Hepatocyte (in vitro differentiated cells): ENCODE data around the gene LRMDA. TPM values are rescaled to one million over a fixed set of nuclear protein-coding genes. Genes with fewer than 3 reads are reported as not detected.

Experiments used
- DNase-seq: peaks from one replicate; pipeline ENCODE4 v3.0.0-alpha.2; 2016; ENCODE audit warnings: low spot score
- H2AFZ ChIP-seq: fragments of 200-600 bp; sonication (generic); 2 replicates; pipeline ENCODE4 v1.6.0; 2016; ENCODE audit warnings: antibody characterized with exemption, mild to moderate bottlenecking
- H3K27ac ChIP-seq: fragments of 200-600 bp; sonication (generic); 2 replicates; pipeline ENCODE4 v1.5.1; 2016; ENCODE audit warnings: mild to moderate bottlenecking
- H3K27me3 ChIP-seq: fragments of 200-600 bp; sonication (generic); 2 replicates; pipeline ENCODE4 v1.6.1; 2016
- H3K36me3 ChIP-seq: fragments of 200-600 bp; sonication (generic); replicated peaks from 2 replicates; pipeline ENCODE4 v1.5.1; 2016; ENCODE audit warnings: low read depth; ENCODE audit not compliant: insufficient read depth
- H3K4me1 ChIP-seq: fragments of 200-600 bp; sonication (generic); 2 replicates; pipeline ENCODE4 v1.5.1; 2016; ENCODE audit warnings: mild to moderate bottlenecking, moderate library complexity; ENCODE audit not compliant: insufficient read depth
- H3K4me2 ChIP-seq: fragments of 200-600 bp; sonication (generic); 2 replicates; pipeline ENCODE4 v1.6.0; 2016
- H3K4me3 ChIP-seq: fragments of 200-600 bp; sonication (generic); 2 replicates; pipeline ENCODE4 v1.5.1; 2016; ENCODE audit warnings: mild to moderate bottlenecking
- H3K79me2 ChIP-seq: fragments of 200-600 bp; sonication (generic); 2 replicates; pipeline ENCODE4 v1.6.0; 2017; ENCODE audit warnings: mild to moderate bottlenecking
- H3K9me2 ChIP-seq: fragments of 200-600 bp; sonication (generic); replicated peaks from 2 replicates; pipeline ENCODE4 v1.6.0; 2017; ENCODE audit warnings: mild to moderate bottlenecking; ENCODE audit not compliant: insufficient read depth
- H3K9me3 ChIP-seq: fragments of 200-600 bp; sonication (generic); 2 replicates; pipeline ENCODE4 v1.5.1; 2016; ENCODE audit warnings: low read depth, mild to moderate bottlenecking
- H4K20me1 ChIP-seq: fragments of 200-600 bp; sonication (generic); 2 replicates; pipeline ENCODE4 v1.6.0; 2016; ENCODE audit warnings: mild to moderate bottlenecking; ENCODE audit not compliant: insufficient read depth, poor library complexity, severe bottlenecking
- EZH2 ChIP-seq: fragments of 200-600 bp; sonication (generic); IDR thresholded peaks from 2 replicates; pipeline ENCODE4 v1.6.1; 2016; ENCODE audit warnings: antibody characterized with exemption, mild to moderate bottlenecking, borderline replicate concordance
- EZH2phosphoT487 ChIP-seq: fragments of 200-600 bp; sonication (generic); IDR thresholded peaks from one replicate; pipeline ENCODE4 v1.6.1; 2018; ENCODE audit warnings: antibody characterized with exemption, mild to moderate bottlenecking, low read depth, moderate library complexity; ENCODE audit not compliant: unreplicated experiment, severe bottlenecking
- WGBS: methylation state at CpG from one replicate; pipeline ENCODE4 v1.1.6; 2016; ENCODE audit warnings: low lambda C conversion rate; ENCODE audit errors: missing lambda C conversion rate; 5-methylcytosine and 5-hydroxymethylcytosine counted together
- polyA plus RNA-seq: library from polyadenylated mRNA; unstranded; fragments of >200 nt; fragmentation: Nextera tagmentation; extraction: Ambion mirVana; gene quantifications from 2 replicates; pipeline ENCODE4 v1.2.1, GENCODE V29; 2016
- total RNA-seq: library from RNA; depleted of rRNA; stranded (reverse); fragments of >200 nt; gene quantifications from 2 replicates; pipeline ENCODE4 v1.2.3, GENCODE V29; 2014
- TF ChIP-seq, protein P1 (sequence below): fragments of 200-600 bp; sonication (generic); IDR thresholded peaks from 2 replicates; pipeline ENCODE4 v1.5.1; 2016; ENCODE audit warnings: antibody characterized with exemption, mild to moderate bottlenecking; ENCODE audit not compliant: poor library complexity

Gene LRMDA
- total and polyA plus RNA-seq, 2 experiments from 2014 or later = 5.6 to 15.7 TPM

DNA sequence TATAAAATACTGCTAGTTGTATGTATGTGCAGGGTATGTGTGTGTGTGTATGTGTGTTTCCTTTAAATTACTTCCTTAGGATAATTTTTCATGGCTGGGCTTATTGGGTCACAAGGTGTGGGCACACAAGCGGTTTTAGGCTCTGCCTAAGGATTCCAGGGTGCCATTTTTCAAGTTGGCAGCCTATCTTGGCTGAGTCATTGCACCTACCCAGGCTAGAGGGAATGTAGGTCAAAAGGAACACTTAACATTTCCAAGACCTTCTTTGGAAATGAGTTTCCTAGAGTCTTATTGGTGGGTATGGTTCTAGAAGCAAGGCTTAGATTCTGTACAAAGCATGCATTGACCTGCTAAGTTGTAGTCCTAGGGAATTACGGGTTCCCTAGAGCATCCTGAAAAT is 642.1 kb downstream of the LRMDA start:
- Histone ChIP-seq H3K36me3 (no peaks in the 10 kb centered on the region), H3K4me2 (no peak overlapping the region)
- TF ChIP-seq, protein P1, sequence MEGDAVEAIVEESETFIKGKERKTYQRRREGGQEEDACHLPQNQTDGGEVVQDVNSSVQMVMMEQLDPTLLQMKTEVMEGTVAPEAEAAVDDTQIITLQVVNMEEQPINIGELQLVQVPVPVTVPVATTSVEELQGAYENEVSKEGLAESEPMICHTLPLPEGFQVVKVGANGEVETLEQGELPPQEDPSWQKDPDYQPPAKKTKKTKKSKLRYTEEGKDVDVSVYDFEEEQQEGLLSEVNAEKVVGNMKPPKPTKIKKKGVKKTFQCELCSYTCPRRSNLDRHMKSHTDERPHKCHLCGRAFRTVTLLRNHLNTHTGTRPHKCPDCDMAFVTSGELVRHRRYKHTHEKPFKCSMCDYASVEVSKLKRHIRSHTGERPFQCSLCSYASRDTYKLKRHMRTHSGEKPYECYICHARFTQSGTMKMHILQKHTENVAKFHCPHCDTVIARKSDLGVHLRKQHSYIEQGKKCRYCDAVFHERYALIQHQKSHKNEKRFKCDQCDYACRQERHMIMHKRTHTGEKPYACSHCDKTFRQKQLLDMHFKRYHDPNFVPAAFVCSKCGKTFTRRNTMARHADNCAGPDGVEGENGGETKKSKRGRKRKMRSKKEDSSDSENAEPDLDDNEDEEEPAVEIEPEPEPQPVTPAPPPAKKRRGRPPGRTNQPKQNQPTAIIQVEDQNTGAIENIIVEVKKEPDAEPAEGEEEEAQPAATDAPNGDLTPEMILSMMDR = no peak
- TF ChIP-seq EZH2 (no peak), EZH2phosphoT487 (no peak)

GRCh38 chr10:76074659-76075058 is 643.2 kb downstream of the LRMDA start:
- H3K36me3 ChIP-seq = no peaks in the 10 kb centered on the region
- no peak overlapping the region for H2AFZ ChIP-seq
- no peak overlapping the region for H3K4me2 ChIP-seq
- H3K4me3 ChIP-seq = no peak overlapping the region
- H3K9me2 ChIP-seq = no peaks in the 10 kb centered on the region
- no peak overlapping the region for H3K27ac ChIP-seq
- TF ChIP-seq EZH2 (no peak), EZH2phosphoT487 (no peak)
- TF ChIP-seq, protein P1 = no peak
- no peaks in the 10 kb centered on the region for H3K27me3 ChIP-seq
- peaks cover 7% of the 10 kb centered on the region for H3K4me1 ChIP-seq
- no peak for DNase-seq
- H3K79me2 ChIP-seq = no peaks in the 10 kb centered on the region
- WGBS = 90% methylated on average over 1 of the region's 1 CpG
- H3K9me3 ChIP-seq = no peaks in the 10 kb centered on the region
- H4K20me1 ChIP-seq = no peaks in the 10 kb centered on the region

More for the DNA sequence above, 642.1 kb downstream of the LRMDA start:
- 85% methylated on average over 2 of the region's 2 CpGs for WGBS
- Histone ChIP-seq H2AFZ (no peak overlapping the region), H3K4me3 (no peak overlapping the region), H3K9me2 (no peaks in the 10 kb centered on the region), H3K27ac (no peak overlapping the region), H4K20me1 (no peaks in the 10 kb centered on the region), H3K79me2 (no peaks in the 10 kb centered on the region), H3K27me3 (no peaks in the 10 kb centered on the region), H3K9me3 (no peaks in the 10 kb centered on the region), H3K4me1 (peaks cover 7% of the 10 kb centered on the region)
- DNase-seq = no peak

DNA sequence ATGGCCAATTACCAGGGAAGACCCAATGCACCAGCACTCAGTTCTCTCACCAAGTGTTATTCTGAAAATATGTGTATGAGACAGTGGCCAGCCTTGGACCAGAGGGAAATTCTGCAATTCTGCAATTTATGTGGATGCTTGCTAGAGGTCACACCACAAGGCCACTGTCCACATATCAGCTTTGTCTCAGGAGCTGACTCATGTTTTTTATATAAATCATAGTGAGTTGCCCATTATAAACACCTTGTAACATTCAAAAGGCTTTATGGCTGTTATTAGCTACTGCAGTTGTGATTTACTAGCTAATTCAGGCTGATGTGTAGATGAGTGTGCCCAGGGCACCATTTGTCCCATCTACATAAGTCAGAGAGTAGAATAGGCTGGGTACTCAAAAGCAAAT is 649.0 kb downstream of the LRMDA start:
- Histone ChIP-seq H3K27ac (no peak overlapping the region), H4K20me1 (no peaks in the 10 kb centered on the region), H3K9me3 (no peaks in the 10 kb centered on the region), H3K36me3 (no peaks in the 10 kb centered on the region), H2AFZ (no peak overlapping the region), H3K9me2 (no peaks in the 10 kb centered on the region), H3K4me3 (no peak overlapping the region), H3K4me1 (peaks cover 1% of the 10 kb centered on the region), H3K27me3 (no peaks in the 10 kb centered on the region), H3K4me2 (no peak overlapping the region), H3K79me2 (no peaks in the 10 kb centered on the region)
- TF ChIP-seq EZH2 (no peak), EZH2phosphoT487 (no peak)
- TF ChIP-seq, protein P1 = no peak
- no peak for DNase-seq

DNA sequence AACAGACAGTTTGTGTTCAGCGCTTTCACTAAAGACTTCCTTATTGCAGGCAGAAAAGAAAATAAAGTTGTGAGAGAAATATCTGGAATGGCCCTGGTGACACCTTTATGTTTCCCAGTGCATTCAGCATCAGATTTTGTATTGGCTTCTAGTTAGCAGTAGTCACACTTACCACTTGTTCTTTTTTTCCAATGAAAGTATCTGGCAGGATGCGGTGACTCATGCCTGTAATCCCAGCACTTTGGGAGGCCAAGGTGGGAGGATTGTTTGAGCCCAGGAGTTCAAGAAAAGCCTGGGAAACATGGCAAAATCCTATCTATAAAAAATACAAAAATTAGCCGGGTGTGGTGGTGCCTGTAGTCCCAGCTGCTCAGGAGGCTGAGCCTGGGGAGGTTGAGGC is 649.6 kb downstream of the LRMDA start:
- DNase-seq = no peak
- WGBS = 95% methylated on average over 3 of the region's 3 CpGs
- Histone ChIP-seq H2AFZ (no peak overlapping the region), H3K27ac (no peak overlapping the region), H3K36me3 (no peaks in the 10 kb centered on the region), H3K9me3 (no peaks in the 10 kb centered on the region), H3K27me3 (no peaks in the 10 kb centered on the region), H3K4me2 (no peak overlapping the region), H3K4me1 (peaks cover 7% of the 10 kb centered on the region), H3K9me2 (no peaks in the 10 kb centered on the region), H3K79me2 (no peaks in the 10 kb centered on the region), H4K20me1 (no peaks in the 10 kb centered on the region), H3K4me3 (no peak overlapping the region)
- TF ChIP-seq EZH2 (no peak), EZH2phosphoT487 (no peak)
- TF ChIP-seq, protein P1 = no peak
